Stomach (tissue), 4 donors: Measurements from ENCODE around the gene NR3C1.

Experiments
- EP300 ChIP-seq: sonication (generic); formaldehyde crosslinking; IDR thresholded peaks from one replicate; pipeline ENCODE4 v1.6.1; 2017; ENCODE audit warnings: antibody characterized with exemption
- POLR2A ChIP-seq, 4 donors: fragments of 450-650 bp; IDR thresholded peaks; one replicate each; pipeline ENCODE4 v1.6.1; 2016; ENCODE audit warnings: antibody characterized with exemption in 4 of 4, control low read depth in 2 of 4, mild to moderate bottlenecking in 1 of 4, moderate library complexity in 1 of 4

- TF ChIP-seq POLR2A (IDR thresholded peaks at IDR 0.05): no peak
- TF ChIP-seq EP300: no peak
Observed at GRCh38 chr5:143448518-143448917, 45.0 kb upstream of the NR3C1 start.
